Measurements from ENCODE around the gene NUDC.
"Not testable (repeated sequence)": the region's sequence is repeated elsewhere in the genome, so short reads cannot be mapped to it uniquely, and the experiment has no call there.

Gene NUDC
- total RNA-seq = 7.8 to 78.9 (median 33.9) reads per million in 17 experiments

GRCh38 chr1:26921540-26922430 is at the start of gene NUDC:
NUDC (plus strand) TSS chr1:26921743; CDS start chr1:26921849, 106 bp downstream.
- peak; percentile 97 to 99 (median 98) for DNase-seq

GRCh38 chr1:26873097-26873496 is 48.4 kb upstream of the NUDC start:
- DNase-seq = not testable (repeated sequence)

DNA sequence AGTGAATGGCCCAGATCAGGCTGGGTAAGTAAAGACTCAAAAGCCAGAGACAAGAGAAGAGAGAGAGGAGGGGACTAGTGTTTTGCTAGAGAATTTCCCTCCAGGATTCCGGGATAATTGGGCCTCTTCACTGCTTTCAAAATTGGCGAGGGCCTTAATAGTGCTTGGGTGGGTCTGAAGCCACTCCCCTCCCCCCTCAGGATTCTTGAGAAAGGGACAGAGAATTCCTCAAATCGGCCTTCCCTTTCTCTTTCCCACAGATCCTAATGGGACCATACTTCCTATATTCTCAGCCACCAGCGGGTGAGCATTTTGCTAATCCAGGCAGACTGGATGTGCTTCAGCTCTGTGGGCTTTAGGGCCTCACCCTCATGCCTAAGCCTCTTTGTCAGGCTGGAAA is 46.6 kb upstream of the NUDC start:
- DNase-seq = no peak

- no peak for DNase-seq
Observed at GRCh38 chr1:26877326-26877725, 44.2 kb upstream of the NUDC start.

DNA sequence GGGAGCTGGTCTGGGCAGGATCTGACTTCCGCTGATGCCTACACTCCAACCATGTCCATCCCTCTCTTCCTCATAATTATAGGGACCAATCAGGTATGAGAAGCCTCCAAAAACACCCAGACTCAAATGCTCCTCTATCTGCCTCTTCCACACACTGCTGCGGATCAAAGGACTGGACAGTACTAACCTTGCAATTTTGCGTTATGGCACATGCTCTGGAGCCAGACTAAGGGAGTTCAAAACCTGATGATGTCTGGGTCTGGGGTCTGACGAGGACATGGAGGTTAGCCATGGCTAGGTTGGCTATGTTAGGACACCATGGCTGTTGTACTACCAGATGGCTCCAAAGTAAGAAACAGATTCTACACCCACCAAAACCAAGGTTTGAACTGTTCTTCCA is 41.8 kb upstream of the NUDC start:
- no peak for DNase-seq

DNA sequence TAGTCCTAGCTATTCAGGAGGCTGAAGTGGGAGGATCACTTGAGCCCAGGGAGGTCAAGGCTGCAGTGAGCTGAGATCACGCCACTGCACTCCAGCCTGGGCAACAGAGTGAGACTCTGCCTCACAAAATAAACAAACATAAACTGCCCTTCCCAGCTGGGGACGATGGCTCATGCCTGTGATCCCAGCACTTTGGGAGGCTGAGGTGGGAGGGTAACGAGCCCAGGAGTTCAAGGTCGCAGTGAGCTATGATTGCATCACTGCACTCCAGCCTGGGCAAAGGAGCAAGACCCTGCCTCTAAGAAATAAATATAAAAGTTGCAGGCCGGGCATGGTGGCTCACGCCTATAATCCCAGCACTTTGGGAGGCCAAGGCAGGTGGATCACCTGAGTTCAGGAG is 39.9 kb upstream of the NUDC start:
- DNase-seq = not testable (repeated sequence)

DNA sequence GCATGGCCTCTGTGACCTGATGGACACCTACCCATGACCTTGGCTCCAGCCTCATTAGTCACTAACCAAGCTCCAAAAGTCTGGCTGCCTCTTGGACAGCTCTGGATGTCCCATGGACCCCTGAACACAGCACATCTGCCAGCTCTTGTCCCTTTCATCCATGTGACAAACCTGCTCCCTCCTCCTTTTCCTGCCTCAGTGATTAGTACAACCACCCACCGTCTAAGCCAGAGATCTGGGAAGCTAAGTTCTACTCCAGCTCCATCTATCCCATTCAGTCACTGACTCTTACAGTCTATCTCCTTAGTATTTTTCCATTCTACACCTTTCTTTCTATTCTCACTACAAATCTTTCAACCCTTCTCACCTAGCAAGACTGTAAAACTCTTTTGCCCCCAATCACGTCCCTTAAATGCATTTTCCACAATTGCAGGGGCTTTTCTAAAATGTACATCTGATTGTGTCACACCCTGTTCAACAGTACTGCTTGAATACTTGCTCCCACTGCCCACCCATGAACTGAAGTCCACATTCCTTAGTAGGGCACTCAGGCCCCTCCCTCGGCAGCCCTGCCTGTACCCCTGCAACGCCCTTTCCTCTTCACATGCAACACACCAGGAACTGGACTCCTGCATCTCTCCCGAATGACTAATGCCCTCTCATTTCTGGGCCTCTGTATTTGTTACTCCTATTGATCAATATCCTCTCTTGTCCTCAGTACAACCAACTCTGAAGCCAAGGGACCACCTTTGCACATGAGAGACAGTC is 38.7 kb upstream of the NUDC start:
- no peak for DNase-seq

- DNase-seq = peak; percentile 31 to 53 (median 45)
Observed at GRCh38 chr1:26887125-26887524, 34.4 kb upstream of the NUDC start.

DNA sequence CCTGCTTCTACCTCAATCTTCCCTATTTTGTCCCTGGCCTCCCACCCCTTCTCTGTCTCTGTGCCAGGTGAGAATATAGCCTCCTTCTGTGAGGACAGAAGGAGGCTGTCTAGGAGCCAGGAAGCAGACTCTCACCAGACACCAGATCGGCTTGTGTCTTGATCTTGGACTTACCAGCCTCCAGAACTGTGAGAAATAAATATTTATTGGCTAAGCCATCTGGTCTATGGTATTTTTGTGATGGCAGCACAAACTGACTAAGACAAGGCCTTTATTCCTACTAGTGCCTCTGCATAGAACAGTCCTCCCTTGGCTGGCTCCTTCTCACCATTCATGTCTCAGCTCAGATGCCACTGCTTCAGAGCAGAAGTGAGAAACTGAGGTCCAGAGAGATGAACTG is 33.3 kb upstream of the NUDC start:
- DNase-seq = no peak

DNA sequence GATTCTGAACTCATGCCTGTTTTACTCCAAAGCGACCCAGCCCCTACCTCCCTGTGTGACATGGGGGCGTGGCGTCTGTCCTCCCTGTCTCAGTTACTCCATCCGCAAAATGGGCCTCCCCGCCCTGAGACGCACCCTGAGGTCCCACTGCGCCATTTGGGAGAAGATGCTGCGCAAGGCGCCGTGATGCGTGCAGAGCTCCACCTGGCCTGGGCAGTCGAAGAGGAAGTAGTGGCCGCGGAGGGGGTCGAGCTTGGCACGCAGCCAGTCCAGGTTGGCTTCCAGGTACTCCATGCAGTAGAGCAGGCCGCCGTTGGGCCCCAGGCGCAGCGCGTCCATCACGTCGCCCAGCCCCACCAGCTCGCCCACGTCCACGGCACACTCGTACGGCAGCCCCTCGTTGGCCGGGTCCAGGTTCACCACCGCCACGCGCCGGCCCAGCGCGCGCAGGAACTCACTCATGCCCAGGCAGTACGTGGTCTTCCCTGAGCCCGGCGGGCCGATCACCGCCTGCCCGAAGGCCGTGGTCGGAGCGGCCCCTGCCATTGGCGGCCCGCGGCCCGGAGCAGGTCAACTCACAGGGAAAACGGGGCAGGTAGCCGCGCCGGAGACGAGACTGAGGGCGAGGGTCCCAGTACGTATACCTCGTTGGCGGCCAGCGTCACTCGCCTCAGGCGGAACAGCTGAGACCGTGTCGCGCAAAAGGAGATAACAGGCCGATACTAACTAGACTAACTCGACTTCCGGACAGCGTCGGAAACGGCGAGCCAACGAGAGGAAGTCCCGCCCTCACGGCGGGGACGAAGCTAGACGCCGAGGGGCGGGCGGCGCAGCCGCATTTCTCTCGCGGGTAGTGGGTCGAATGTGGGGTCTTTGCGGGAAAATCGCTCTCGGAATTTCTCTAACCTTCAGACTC is 31.7 kb upstream of the NUDC start, which contains the start of gene GPN2:
GPN2 (minus strand) TSS at position 733 of the 916 bp plus-strand sequence; CDS start at position 546, 187 bp downstream.
- peak; percentile 78 to 90 (median 85) for DNase-seq

DNA sequence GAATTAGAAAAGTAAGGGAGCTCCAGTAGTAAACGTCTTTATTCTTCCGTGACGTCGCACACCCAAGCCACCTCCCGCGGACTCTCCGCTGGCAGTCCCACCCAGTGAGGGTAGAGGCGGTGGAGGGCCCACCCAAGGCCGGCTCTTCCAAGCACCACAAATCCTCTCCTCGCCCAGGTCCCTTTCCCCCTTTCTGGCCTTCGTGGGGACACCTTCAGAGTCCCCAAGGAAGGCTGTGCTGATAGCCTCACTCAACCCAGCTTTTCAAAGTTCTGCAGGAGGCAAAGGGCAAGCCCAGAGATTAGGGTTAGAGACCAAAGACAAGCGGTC is 31.1 kb upstream of the NUDC start:
- DNase-seq = no peak

- no peak for DNase-seq
Observed at GRCh38 chr1:26894263-26894662, 27.3 kb upstream of the NUDC start.

GRCh38 chr1:26897351-26897750 is 24.2 kb upstream of the NUDC start:
- no peak for DNase-seq

- DNase-seq = peak; percentile 93 to 98 (median 95)
Observed at GRCh38 chr1:26900001-26900814, 21.3 kb upstream of the NUDC start, which contains the start of gene GPATCH3. GPATCH3 (minus strand) TSS chr1:26900467; CDS start chr1:26900442, 25 bp downstream.

- no peak for DNase-seq
Observed at GRCh38 chr1:26900815-26901511, 20.6 kb upstream of the NUDC start.

DNA sequence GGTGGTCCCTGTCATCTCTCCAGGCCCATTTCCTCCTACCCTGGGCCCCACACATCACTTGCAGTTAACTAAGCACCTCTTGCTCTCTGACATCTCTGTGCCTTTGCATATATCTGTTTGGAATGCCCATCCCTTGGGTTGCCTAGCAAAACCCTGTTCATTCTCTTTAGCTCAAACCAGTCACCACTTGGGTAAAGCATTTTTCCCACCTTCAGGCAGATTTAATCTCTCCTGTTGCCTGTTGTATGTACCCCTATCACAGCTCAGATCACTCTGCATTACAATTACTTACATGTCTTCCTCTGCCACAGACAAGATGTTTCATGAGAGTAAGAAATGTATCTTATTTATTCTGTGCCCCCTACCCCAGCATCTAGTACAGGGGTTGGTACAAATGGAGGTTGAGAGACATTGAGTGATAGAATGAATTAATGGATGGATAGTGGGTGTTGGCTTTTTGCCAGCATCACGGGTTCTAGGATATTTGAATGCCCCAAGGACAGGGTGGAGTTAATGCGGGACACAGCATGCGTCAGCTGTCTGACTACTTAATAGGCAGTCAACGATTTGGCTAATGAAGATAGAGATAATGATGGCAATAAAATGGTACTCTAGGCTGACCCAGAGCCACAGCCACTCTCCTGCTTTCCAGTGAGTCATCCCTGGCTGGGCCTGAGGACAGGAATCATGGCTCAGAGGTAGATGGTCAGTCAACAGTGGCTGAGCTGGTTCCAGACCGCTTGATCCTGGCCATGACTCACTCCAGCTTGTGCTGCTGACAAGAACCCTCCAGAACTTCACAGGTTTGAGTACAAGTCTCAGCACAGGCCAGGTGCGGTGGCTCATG is 14.2 kb upstream of the NUDC start:
- no peak for DNase-seq

DNA sequence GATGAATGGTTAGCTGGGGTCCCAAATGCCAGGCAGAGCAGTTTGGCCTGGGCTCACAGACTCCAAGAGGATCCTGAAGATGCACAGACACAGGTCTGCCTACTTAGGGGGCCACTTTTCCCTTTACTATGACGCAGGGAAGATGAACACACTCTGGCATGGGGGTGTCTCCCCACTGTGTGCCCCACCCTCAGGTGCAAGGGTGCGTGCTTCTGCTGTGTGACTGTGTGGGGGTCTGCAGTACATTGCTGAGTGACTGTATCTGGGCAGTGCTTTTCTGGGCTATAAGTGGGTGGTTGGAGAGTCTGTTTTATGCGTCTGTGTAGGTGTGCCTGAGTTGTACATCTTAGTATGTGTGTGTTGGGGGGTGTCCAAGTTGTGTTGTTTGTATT is 11.6 kb upstream of the NUDC start:
- no peak for DNase-seq

- no peak for DNase-seq
Observed at GRCh38 chr1:26910343-26911160, 11.0 kb upstream of the NUDC start.

Measured in suppressor macrophage (primary cell).